22Rv1 (cell line): ENCODE results near the gene CYSTM1.

ENCODE experiments used
- H3K27ac ChIP-seq: fragments of 450-650 bp; 2 replicates; pipeline ENCODE4 v1.5.1; 2017
- ZFX ChIP-seq: fragments of 450-650 bp; IDR thresholded peaks from 2 replicates; pipeline ENCODE4 v1.6.1; 2017; ENCODE audit warnings: antibody characterized with exemption, borderline replicate concordance
- TF ChIP-seq, protein P1 (sequence below): fragments of 450-650 bp; IDR thresholded peaks from 2 replicates; pipeline ENCODE4 v1.5.1; 2017; ENCODE audit warnings: mild to moderate bottlenecking

CYSTM1 gene

DNA sequence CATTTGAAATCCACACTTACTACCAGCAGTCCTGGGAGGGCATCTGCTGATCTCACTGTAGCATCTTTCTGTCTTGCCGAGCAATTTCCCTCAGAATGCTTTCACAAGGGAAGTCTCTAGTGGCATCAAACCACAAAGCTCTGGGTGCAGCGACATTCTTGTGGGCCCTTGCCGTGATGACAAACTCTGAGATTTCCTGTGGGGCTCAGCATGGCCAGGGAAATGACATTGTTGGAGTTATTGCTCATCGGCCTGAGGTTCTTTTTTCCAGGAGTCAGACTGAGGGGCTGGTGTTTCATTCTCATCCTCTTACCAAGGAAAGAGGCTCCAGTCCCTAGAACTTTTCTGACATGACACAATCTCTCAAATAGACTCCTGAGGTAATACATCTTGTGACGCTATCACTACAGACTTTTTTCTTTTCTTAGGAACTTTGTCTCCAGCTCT, 76.6 kb downstream of the CYSTM1 start:
- no peak overlapping the region for H3K27ac ChIP-seq

DNA sequence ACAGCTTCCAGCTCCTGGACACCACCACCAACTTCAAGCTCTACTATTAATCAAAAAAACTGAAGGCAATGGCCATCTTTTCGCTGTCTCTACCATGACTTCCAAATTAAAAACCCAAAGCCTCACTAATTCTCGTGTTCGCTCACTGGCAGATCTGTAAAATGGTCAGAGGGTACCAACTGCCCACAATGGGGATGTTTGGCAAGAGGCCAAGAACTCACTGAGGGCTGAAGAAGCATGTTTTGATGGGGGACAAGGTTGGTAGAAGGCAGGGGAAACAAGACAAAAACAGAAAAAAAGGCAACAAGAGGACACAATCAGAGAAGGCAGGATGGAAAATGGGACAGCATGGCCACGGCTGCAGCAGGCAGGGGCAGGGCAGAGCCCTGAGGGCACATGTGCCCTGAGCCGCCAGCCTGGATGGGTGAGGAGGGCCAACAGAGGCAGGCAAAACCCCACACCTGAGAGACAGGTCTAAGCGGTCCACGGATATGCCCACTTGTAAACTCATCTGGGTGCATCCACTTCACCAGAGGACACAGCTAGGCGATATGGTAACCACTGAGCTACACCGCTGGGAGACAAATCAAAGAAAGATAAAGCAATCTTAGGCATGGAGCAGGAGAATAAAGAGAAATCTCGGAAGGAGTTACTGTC, 77.6 kb downstream of the CYSTM1 start:
- TF ChIP-seq, protein P1, sequence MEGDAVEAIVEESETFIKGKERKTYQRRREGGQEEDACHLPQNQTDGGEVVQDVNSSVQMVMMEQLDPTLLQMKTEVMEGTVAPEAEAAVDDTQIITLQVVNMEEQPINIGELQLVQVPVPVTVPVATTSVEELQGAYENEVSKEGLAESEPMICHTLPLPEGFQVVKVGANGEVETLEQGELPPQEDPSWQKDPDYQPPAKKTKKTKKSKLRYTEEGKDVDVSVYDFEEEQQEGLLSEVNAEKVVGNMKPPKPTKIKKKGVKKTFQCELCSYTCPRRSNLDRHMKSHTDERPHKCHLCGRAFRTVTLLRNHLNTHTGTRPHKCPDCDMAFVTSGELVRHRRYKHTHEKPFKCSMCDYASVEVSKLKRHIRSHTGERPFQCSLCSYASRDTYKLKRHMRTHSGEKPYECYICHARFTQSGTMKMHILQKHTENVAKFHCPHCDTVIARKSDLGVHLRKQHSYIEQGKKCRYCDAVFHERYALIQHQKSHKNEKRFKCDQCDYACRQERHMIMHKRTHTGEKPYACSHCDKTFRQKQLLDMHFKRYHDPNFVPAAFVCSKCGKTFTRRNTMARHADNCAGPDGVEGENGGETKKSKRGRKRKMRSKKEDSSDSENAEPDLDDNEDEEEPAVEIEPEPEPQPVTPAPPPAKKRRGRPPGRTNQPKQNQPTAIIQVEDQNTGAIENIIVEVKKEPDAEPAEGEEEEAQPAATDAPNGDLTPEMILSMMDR = no peak
- TF ChIP-seq ZFX = no peak
- H3K27ac ChIP-seq = no peak overlapping the region

More for the DNA sequence above, 76.6 kb downstream of the CYSTM1 start:
- no peak for TF ChIP-seq ZFX
- TF ChIP-seq, protein P1 = no peak

DNA sequence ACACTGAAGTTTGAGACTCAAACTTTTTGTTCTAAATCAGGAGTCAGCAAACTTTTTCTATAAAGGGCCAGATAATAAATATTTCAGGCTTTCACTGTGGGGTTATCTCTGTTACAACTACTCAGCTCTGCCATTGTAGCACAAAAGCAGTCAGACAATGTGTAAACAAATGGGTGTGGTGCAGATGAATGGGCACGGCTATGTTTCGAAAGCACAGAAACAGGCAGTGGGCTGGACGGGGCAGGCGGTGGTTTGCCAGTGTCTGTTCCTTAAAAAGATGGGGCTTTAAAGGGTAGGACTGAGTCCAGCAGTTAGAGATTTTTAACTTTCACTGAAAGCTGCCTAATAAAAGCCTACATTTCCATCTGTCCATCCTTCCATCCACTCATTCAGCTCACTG, 79.0 kb downstream of the CYSTM1 start:
- TF ChIP-seq ZFX = no peak
- TF ChIP-seq, protein P1 = no peak
- H3K27ac ChIP-seq = no peak overlapping the region

DNA sequence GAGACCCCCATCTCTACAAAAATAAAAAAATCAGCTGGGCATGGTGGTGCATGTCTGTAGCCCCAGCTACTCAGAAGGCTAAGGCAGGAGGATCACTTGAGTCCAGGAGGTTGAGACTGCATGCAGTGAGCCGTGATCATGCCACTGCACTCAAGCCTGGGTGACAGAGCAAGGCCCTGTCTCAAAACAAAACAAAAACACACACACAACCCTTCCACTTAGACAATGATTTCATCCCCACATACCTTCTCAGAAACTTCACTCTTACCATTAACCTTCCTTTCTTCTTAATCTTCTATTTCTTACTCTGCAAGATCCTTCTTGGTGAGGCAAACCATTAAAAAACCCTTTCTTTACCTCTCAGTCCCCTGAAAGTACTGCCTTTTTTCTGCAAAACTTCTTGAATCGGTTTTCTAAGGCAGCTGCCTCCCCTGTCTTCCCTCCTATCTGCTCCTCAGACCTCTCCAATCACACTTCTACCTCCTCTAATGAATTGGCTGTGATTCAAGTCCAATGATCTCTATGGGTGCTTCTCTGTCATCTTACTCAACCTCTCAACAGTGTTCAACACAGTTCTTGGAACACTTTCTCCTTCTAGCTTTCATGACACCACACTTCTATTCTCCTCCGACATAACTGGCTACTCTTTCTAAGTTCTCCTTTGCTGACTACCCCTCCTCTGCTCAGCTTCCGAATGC, 80.6 kb downstream of the CYSTM1 start:
- no peak for TF ChIP-seq ZFX
- TF ChIP-seq, protein P1 = no peak
- no peak overlapping the region for H3K27ac ChIP-seq

DNA sequence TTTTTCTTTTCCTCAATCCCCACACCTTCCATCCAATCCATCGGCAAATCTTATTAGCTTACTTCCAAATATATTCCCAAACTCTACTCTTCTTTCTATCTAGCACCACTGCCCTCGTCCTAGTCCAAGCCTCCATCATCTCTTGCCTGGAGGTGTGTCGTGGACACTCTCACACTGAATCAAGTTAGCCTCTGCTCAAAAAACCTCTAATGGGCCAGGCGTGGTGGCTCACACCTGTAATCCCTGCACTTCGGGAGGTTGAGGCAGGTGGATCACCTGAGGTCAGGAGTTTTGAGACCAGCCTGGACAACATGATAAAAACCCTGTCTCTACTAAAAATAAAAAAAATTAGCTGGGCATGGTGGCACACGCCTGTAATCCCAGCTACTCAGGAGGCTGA, 81.7 kb downstream of the CYSTM1 start:
- H3K27ac ChIP-seq = no peak overlapping the region
- no peak for TF ChIP-seq ZFX
- TF ChIP-seq, protein P1 = no peak

DNA sequence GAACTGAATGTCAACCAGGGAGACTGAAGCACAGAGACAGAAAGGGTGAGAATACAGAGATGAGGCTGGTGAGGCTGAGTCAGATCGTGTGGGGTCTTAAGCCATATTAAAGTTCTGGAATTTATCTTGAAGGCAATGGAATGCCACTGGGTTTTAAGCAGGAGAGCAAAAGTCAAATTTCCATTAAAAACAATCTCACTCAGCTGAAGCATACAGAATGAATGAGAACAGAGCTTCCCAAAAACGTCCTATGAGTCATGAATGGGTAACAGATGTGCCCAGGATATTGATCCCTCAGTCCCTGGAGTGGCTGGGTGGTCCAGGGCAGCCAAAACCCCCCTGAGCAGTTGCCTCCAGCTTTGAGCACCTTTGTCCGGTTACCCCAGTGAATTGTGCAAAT, 83.0 kb downstream of the CYSTM1 start:
- no peak for TF ChIP-seq ZFX
- TF ChIP-seq, protein P1 = no peak
- H3K27ac ChIP-seq = no peak overlapping the region

DNA sequence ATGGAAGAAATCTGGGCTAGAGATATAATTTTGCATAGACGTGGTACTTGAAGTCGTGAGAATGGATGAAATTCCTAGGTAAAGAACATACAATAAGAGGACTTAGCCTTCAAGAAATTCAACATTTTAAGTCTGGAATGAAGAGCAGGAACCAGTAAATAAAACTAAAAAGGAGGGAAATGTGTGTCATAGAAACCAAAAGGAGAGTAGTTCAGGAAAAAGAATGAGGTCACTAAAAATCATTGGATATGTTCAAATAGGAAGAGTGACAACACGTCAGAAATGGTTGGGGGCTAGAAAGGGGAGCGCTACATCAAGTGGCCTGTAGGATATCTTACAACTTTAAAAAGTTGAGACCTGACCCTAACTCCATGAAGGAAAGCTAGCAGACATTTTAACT, 83.9 kb downstream of the CYSTM1 start:
- H3K27ac ChIP-seq = no peak overlapping the region
- TF ChIP-seq, protein P1 = no peak
- TF ChIP-seq ZFX = no peak
